Keratinocyte (primary cell): ENCODE data around the gene HIPK4. TPM values are rescaled to one million over a fixed set of nuclear protein-coding genes. Genes with fewer than 3 reads are reported as not detected.
A peak's percentile ranks its signal among the peaks of the same experiment; 100 is the strongest.

ENCODE experiments used
- DNase-seq: peaks from one replicate; pipeline ENCODE4 v3.0.0-alpha.2; 2011; ENCODE audit warnings: low read depth, missing footprints, low spot score
- FAIRE-seq: peaks from 2 replicates; lab custom pipeline; 2011; peaks lifted over from hg19 to GRCh38; lab: Jason Lieb, UNC
- H2AFZ ChIP-seq: 2 replicates; pipeline ENCODE4 v1.6.0; 2012; ENCODE audit warnings: low read length, control low read depth, inconsistent platforms; ENCODE audit not compliant: control insufficient read depth
- H3K27ac ChIP-seq: 2 replicates; pipeline ENCODE4 v1.5.1; 2011; ENCODE audit warnings: low read length; ENCODE audit not compliant: control insufficient read depth, insufficient read depth
- H3K27me3 ChIP-seq: 3 replicates; pipeline ENCODE4 v1.6.0; 2011; ENCODE audit warnings: low read length; ENCODE audit not compliant: control insufficient read depth, insufficient read depth; ENCODE audit errors: extremely low read depth
- H3K36me3 ChIP-seq, 2 experiments: 2 replicates in 1 of 2; 3 replicates in 1 of 2; pipeline ENCODE4 v1.5.1; 2011; ENCODE audit warnings: low read length in 2 of 2, mild to moderate bottlenecking in 1 of 2; ENCODE audit not compliant: control insufficient read depth in 2 of 2, insufficient read depth in 2 of 2; ENCODE audit errors: extremely low read depth in 1 of 2
- H3K4me1 ChIP-seq: 3 replicates; pipeline ENCODE4 v1.5.1; 2011; ENCODE audit warnings: low read length; ENCODE audit not compliant: control insufficient read depth, insufficient read depth; ENCODE audit errors: extremely low read depth
- H3K4me2 ChIP-seq: 3 replicates; pipeline ENCODE4 v1.6.0; 2011; ENCODE audit warnings: low read depth, low read length; ENCODE audit not compliant: control insufficient read depth, insufficient read depth; ENCODE audit errors: extremely low read depth
- H3K4me3 ChIP-seq, 3 experiments: fragments of 200-600 bp in 1 of 3; sonication (generic) in 1 of 3; 2 replicates in 2 of 3; 3 replicates in 1 of 3; pipeline ENCODE4 v1.5.1; 2011 to 2016; ENCODE audit warnings: low read length in 3 of 3, mild to moderate bottlenecking in 3 of 3, control low read depth in 2 of 3, inconsistent platforms in 1 of 3, low read depth in 1 of 3, mixed read lengths in 1 of 3, mixed run types in 1 of 3, moderate library complexity in 1 of 3; ENCODE audit not compliant: control insufficient read depth in 2 of 3, insufficient read depth in 2 of 3; ENCODE audit errors: extremely low read depth in 1 of 3
- H3K79me2 ChIP-seq: 2 replicates; pipeline ENCODE4 v1.6.0; 2012; ENCODE audit warnings: low read length; ENCODE audit not compliant: control insufficient read depth, insufficient read depth
- H3K9ac ChIP-seq: 3 replicates; pipeline ENCODE4 v1.6.0; 2011; ENCODE audit warnings: low read length; ENCODE audit not compliant: control insufficient read depth, insufficient read depth; ENCODE audit errors: extremely low read depth
- H3K9me1 ChIP-seq: 3 replicates; pipeline ENCODE4 v1.6.0; 2011; ENCODE audit warnings: low read length; ENCODE audit not compliant: control insufficient read depth, insufficient read depth; ENCODE audit errors: extremely low read depth
- H3K9me3 ChIP-seq: 2 replicates; pipeline ENCODE4 v1.5.1; 2012; ENCODE audit warnings: low read depth, low read length; ENCODE audit not compliant: control insufficient read depth
- H4K20me1 ChIP-seq: 3 replicates; pipeline ENCODE4 v1.6.0; 2011; ENCODE audit warnings: low read length; ENCODE audit not compliant: control insufficient read depth, insufficient read depth; ENCODE audit errors: extremely low read depth
- EZH2 ChIP-seq: IDR thresholded peaks from one replicate; pipeline ENCODE4 v1.6.1; 2012; ENCODE audit warnings: inconsistent platforms, mild to moderate bottlenecking, low read length, moderate library complexity
- dilution Hi-C: fragments of 300-500 bp; cut with MboI; formaldehyde crosslinking; loops from one replicate; pipeline ENCODE4 v1.7.0; 2020; ENCODE audit warnings: low sequenced_read_pairs; ENCODE audit not compliant: extremely low pct_ligation_motif_present
- polyA plus RNA-seq, 5 experiments: library from polyadenylated mRNA; depleted of rRNA in 3 of 5; stranded (reverse) in 3 of 5; stranded (forward) in 1 of 5; unstranded in 1 of 5; fragments of >200 nt; gene quantifications; 1 replicate in 1 of 5; 2 replicates in 3 of 5; 3 replicates in 1 of 5; pipeline versions ENCODE4 v1.2.1 to v1.2.3, GENCODE V29; 2011 to 2012; ENCODE audit warnings: missing spikeins in 2 of 5, low read depth in 1 of 5, low replicate concordance in 1 of 5
- TF ChIP-seq, protein P1 (sequence below), 3 experiments: IDR thresholded peaks in 1 of 3; conservative IDR thresholded peaks in 1 of 3; optimal IDR thresholded peaks in 1 of 3; 2 replicates in 2 of 3; 3 replicates in 1 of 3; pipeline versions ENCODE3 to v1.5.1; 2011; ENCODE audit warnings: low read length in 3 of 3, mild to moderate bottlenecking in 3 of 3, moderate library complexity in 2 of 3, control low read depth in 1 of 3, inconsistent platforms in 1 of 3; ENCODE audit not compliant: insufficient read depth in 2 of 3; ENCODE audit errors: extremely low read depth in 1 of 3

HIPK4 gene
- polyA plus RNA-seq, 1 donor (not counting 4 experiments of a cell fraction or from before 2014, with no cell fraction given) = 0.03 TPM

DNA sequence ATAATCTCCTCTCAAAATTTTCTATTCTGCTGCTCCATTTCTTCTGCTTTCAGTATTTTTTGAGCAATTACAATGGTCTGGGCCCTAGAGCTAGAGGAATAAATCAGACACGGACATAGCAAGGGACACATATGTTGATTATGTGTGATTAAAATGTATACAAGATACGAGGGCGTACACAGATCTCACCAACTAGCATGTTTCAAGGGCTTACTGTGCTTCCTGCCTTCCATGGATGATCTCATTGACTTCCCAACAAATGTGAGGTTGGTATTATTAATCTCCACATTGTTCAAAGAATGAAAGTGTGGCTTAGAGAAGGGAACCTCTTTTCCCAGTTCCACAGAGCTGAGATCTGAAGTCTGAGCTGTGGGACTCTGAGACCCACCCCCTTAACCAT, 32.3 kb downstream of the HIPK4 start:
- DNase-seq (no peak), FAIRE-seq (no peak)
- H3K9ac ChIP-seq = no peak overlapping the region
- no peak overlapping the region for H2AFZ ChIP-seq
- H3K4me3 ChIP-seq = no peak overlapping the region
- dilution Hi-C loops = no loop called here
- H3K9me3 ChIP-seq = no peaks in the 10 kb centered on the region
- H3K27ac ChIP-seq = no peak overlapping the region
- H3K36me3 ChIP-seq = peaks cover 0 to 4% of the 10 kb centered on the region in 2 experiments
- no peaks in the 10 kb centered on the region for H4K20me1 ChIP-seq
- no peaks in the 10 kb centered on the region for H3K27me3 ChIP-seq
- no peak overlapping the region for H3K4me2 ChIP-seq
- TF ChIP-seq, protein P1, sequence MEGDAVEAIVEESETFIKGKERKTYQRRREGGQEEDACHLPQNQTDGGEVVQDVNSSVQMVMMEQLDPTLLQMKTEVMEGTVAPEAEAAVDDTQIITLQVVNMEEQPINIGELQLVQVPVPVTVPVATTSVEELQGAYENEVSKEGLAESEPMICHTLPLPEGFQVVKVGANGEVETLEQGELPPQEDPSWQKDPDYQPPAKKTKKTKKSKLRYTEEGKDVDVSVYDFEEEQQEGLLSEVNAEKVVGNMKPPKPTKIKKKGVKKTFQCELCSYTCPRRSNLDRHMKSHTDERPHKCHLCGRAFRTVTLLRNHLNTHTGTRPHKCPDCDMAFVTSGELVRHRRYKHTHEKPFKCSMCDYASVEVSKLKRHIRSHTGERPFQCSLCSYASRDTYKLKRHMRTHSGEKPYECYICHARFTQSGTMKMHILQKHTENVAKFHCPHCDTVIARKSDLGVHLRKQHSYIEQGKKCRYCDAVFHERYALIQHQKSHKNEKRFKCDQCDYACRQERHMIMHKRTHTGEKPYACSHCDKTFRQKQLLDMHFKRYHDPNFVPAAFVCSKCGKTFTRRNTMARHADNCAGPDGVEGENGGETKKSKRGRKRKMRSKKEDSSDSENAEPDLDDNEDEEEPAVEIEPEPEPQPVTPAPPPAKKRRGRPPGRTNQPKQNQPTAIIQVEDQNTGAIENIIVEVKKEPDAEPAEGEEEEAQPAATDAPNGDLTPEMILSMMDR (optimal IDR thresholded peaks at IDR 0.05 in 1 of 3, IDR thresholded peaks at IDR 0.05 in 1 of 3, conservative IDR thresholded peaks at IDR 0.05 in 1 of 3; ENCODE audit: extremely low read depth in 1 of 3, insufficient read depth in 2 of 3, low read length in 3 of 3) = no peak
- no peak for TF ChIP-seq EZH2
- no peaks in the 10 kb centered on the region for H3K4me1 ChIP-seq
- H3K79me2 ChIP-seq = peaks cover 2% of the 10 kb centered on the region
- H3K9me1 ChIP-seq = peaks cover 2% of the 10 kb centered on the region

DNA sequence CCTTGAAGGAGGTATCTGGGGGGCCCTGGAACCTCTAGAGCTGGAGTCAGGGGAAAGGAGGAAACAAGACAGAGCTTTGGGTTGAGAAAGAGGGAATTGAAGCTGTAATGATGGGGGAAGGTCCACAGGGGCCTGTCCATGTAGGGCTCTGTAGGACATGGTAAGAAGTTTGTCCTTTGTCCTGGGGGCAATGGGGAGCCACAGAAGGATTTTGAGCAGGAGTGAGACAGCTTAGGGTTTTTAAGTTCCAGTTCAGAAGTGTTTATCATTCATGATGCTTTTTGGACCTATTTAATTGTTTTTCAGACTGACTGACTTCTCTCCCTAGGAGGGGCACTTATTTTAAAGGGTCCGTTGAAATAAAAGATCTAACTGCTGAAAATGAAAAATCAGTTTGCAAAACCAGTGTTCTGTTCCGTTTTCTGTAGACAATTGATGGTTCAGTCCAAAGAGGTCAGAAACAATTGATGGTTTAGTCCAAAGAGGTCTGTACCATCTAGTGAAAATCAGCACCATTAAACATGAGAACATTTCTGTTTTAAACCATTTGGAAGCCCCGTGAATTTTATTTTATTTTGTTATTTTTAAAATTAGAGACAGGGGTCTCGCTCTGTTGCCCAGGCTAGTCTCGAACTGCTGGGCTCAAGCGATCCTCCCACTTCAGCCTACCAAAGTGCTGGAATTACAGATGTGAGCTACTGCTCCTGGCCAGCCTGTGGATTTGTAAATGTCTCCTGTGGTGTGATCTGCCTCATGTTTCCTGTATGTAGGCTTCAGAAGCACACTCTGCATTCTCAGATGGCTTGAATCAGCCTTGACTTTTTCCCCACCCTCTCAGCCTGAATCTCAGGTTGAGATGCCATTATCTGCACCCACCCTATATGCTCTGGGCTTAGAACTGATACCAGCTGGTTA, 33.0 kb downstream of the HIPK4 start:
- FAIRE-seq (peak; percentile 62), DNase-seq (no peak)
- Histone ChIP-seq H3K36me3 (peaks cover 0 to 4% of the 10 kb centered on the region in 2 experiments), H3K4me1 (no peaks in the 10 kb centered on the region), H3K9me3 (no peaks in the 10 kb centered on the region), H2AFZ (no peak overlapping the region), H3K27me3 (no peaks in the 10 kb centered on the region), H3K9ac (no peak overlapping the region), H3K27ac (no peak overlapping the region), H3K9me1 (peaks cover 2% of the 10 kb centered on the region), H3K4me3 (no peak overlapping the region), H3K79me2 (peaks cover 2% of the 10 kb centered on the region), H4K20me1 (no peaks in the 10 kb centered on the region), H3K4me2 (no peak overlapping the region)
- TF ChIP-seq, protein P1 (optimal IDR thresholded peaks at IDR 0.05 in 1 of 3, IDR thresholded peaks at IDR 0.05 in 1 of 3, conservative IDR thresholded peaks at IDR 0.05 in 1 of 3; ENCODE audit: extremely low read depth in 1 of 3, insufficient read depth in 2 of 3, low read length in 3 of 3) = no peak
- TF ChIP-seq EZH2 = no peak
- dilution Hi-C loops = no loop called here
